Lung (tissue), 12 donors: Measurements from ENCODE around the gene SMU1. TPM values are rescaled to one million over a fixed set of nuclear protein-coding genes. Genes with fewer than 3 reads are reported as not detected.

Experiments
- ATAC-seq: fragments of 200-7000 bp; cut with Tn5 transposase; one replicate; pipeline ENCODE4 v1.9.1; 2020; ENCODE audit warnings: moderate number of reproducible peaks; ENCODE audit not compliant: insufficient read depth, low FRiP score
- DNase-seq, 3 donors: peaks; one replicate each; pipeline ENCODE4 v3.0.0-alpha.2; 2013 to 2017
- H3K27ac ChIP-seq, 2 donors: one replicate each; pipeline ENCODE4 v1.5.1; 2013; ENCODE audit warnings: mild to moderate bottlenecking in 2 of 2, moderate library complexity in 2 of 2, control low read depth in 1 of 2, inconsistent platforms in 1 of 2, low read depth in 1 of 2, low read length in 1 of 2
- H3K27me3 ChIP-seq, 3 donors: one replicate each; pipeline ENCODE4 v1.5.1; 2013; ENCODE audit warnings: low read length in 2 of 3; ENCODE audit not compliant: control insufficient read depth in 3 of 3, insufficient read depth in 3 of 3
- H3K36me3 ChIP-seq, 4 donors: one replicate each; pipeline ENCODE4 v1.5.1; 2013; ENCODE audit warnings: low read length in 4 of 4, mild to moderate bottlenecking in 1 of 4, moderate library complexity in 1 of 4; ENCODE audit not compliant: control insufficient read depth in 4 of 4, insufficient read depth in 4 of 4
- H3K4me1 ChIP-seq, 5 donors: one replicate each; pipeline ENCODE4 v1.5.1; 2013; ENCODE audit warnings: low read length in 5 of 5, mild to moderate bottlenecking in 2 of 5, moderate library complexity in 1 of 5; ENCODE audit not compliant: control insufficient read depth in 5 of 5, insufficient read depth in 5 of 5
- H3K4me3 ChIP-seq: one replicate; pipeline ENCODE4 v1.5.1; 2013; ENCODE audit warnings: mild to moderate bottlenecking, control low read depth, moderate library complexity
- H3K9ac ChIP-seq, 2 donors: one replicate each; pipeline ENCODE4 v1.5.1; 2013; ENCODE audit warnings: low read length in 2 of 2, control low read depth in 1 of 2; ENCODE audit not compliant: insufficient read depth in 1 of 2
- H3K9me3 ChIP-seq, 4 donors: one replicate each; pipeline ENCODE4 v1.5.1; 2013; ENCODE audit warnings: low read length in 3 of 4, mild to moderate bottlenecking in 1 of 4, moderate library complexity in 1 of 4; ENCODE audit not compliant: control insufficient read depth in 4 of 4, insufficient read depth in 3 of 4
- WGBS, 2 donors: extraction: QIAGEN DNeasy Blood & Tissue Kit; methylation state at CpG; one replicate each; pipeline ENCODE4 v1.1.7; 2013; 5-methylcytosine and 5-hydroxymethylcytosine counted together
- polyA plus RNA-seq, 2 donors: library from polyadenylated mRNA; stranded (reverse); fragments of 200-250 nt; gene quantifications; one replicate each; pipeline ENCODE4 v1.2.1, GENCODE V29; 2013
- total RNA-seq, 2 donors: library from RNA; depleted of rRNA in 1 of 2; stranded (reverse); fragments of >200 nt in 1 of 2; gene quantifications; one replicate each; pipeline ENCODE4 v1.2.1, GENCODE V29; 2014 to 2021
- TF ChIP-seq, protein P1 (sequence below): IDR thresholded peaks from 2 replicates; pipeline ENCODE4 v1.5.1; 2012; ENCODE audit warnings: mild to moderate bottlenecking; ENCODE audit errors: control extremely low read depth, extremely low read depth
- donor health status: control.
- donor health status: control.
- donor health status: Bipolar disorder and iron deficiency.
- donor health status: healthy.
- donor health status: DM: yes; HTN: yes; CAD: no.

Gene SMU1
- total and polyA plus RNA-seq, 4 donors: 7.3 to 27.4 (median 14.8) TPM

DNA sequence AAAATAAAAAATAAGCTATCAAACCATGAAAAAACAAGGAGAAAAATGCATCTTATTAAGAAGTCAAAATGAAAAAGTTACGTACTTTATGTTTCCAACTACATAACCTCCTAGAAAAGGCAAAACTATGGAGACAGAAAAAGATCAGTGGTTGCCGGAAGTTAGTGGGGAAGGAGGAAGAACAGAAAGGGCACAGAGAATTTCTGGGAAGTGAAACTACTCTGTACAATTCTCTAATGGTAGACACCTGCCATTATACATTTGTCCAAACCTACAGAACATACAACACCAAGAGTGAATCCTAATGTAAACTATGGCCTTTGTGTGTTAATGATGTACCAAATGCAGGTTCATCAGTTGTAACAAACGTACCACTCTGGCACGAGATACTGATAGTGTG, 25.3 kb downstream of the SMU1 start:
- WGBS, 2 donors: 88 to 92% methylated on average over 4 of the region's 4 CpGs
- DNase-seq (no peak), ATAC-seq (no peak)
- Histone ChIP-seq H3K9ac (no peak overlapping the region), H3K36me3 (peaks cover 29 to 47% (median 30%) of the 10 kb centered on the region in 4 donors), H3K4me3 (no peak overlapping the region), H3K9me3 (no peaks in the 10 kb centered on the region), H3K4me1 (no peaks in the 10 kb centered on the region), H3K27me3 (no peaks in the 10 kb centered on the region), H3K27ac (no peak overlapping the region)
- TF ChIP-seq, protein P1, sequence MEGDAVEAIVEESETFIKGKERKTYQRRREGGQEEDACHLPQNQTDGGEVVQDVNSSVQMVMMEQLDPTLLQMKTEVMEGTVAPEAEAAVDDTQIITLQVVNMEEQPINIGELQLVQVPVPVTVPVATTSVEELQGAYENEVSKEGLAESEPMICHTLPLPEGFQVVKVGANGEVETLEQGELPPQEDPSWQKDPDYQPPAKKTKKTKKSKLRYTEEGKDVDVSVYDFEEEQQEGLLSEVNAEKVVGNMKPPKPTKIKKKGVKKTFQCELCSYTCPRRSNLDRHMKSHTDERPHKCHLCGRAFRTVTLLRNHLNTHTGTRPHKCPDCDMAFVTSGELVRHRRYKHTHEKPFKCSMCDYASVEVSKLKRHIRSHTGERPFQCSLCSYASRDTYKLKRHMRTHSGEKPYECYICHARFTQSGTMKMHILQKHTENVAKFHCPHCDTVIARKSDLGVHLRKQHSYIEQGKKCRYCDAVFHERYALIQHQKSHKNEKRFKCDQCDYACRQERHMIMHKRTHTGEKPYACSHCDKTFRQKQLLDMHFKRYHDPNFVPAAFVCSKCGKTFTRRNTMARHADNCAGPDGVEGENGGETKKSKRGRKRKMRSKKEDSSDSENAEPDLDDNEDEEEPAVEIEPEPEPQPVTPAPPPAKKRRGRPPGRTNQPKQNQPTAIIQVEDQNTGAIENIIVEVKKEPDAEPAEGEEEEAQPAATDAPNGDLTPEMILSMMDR: no peak

DNA sequence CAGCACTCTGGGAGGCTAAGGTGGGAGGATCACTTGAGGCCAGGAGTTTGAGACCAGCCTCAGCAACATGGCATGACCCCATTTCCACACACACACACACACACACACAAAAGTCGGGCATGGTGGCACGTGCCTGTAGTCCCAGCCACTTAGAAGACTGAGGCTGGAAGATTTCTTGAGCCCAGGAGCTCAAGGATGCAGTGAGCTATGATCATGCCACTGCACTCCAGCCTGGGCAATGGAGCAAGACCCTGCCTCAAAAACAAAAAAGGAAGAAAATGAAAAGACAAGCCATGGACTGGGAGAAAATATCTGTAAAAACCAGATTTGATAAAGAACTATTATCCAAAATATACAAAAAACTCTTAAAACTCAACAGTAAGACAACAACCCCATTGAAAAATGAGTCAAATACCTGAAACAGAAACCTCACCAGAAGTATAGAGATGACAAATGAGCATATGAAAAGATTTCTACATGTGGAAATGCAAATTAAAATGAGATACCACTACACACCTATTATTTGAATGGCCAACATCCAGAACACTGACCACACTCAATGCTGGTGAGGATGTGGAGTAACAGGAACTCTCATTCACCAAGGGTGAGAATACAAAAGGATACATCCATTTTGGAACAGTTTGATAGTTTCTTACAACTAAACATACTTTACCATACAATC, 26.7 kb downstream of the SMU1 start:
- no peak overlapping the region for H3K4me3 ChIP-seq
- H3K27me3 ChIP-seq: no peaks in the 10 kb centered on the region
- peaks cover 23 to 46% (median 24%) of the 10 kb centered on the region in 4 donors for H3K36me3 ChIP-seq
- WGBS, 2 donors: 95% methylated on average over 2 of the region's 2 CpGs
- H3K9ac ChIP-seq: no peak overlapping the region
- TF ChIP-seq, protein P1: no peak
- peaks cover 0 to 1% (median 0%) of the 10 kb centered on the region in 5 donors for H3K4me1 ChIP-seq
- H3K27ac ChIP-seq: no peak overlapping the region
- DNase-seq (no peak), ATAC-seq (no peak)
- no peaks in the 10 kb centered on the region for H3K9me3 ChIP-seq

DNA sequence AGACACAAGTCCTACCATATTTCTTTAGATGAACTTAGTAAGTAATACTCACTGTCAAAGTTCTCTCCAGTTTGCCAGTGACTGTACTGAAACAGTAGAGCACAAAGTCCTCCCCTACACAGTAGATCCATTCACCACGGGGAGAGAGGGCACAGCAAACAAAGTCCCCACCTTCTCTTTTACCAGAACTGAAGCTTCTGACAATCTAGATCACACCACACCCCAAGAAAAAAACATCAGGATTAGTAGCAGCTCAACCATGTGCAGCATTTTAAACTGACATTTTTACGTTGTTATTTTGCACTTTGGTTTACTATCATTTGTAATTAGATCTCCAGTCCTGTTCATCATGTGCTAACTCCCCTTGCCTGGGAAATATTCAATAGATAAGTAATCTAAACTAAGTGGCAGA, 28.4 kb downstream of the SMU1 start:
- 91 to 92% methylated on average over 2 of the region's 2 CpGs for WGBS, 2 donors
- TF ChIP-seq, protein P1: no peak
- peaks cover 15 to 38% (median 16%) of the 10 kb centered on the region in 4 donors for H3K36me3 ChIP-seq
- no peak overlapping the region for H3K4me3 ChIP-seq
- no peak overlapping the region for H3K9ac ChIP-seq
- H3K9me3 ChIP-seq: no peaks in the 10 kb centered on the region
- no peaks in the 10 kb centered on the region for H3K27me3 ChIP-seq
- H3K4me1 ChIP-seq: peaks cover 0 to 10% (median 4%) of the 10 kb centered on the region in 5 donors
- DNase-seq (no peak), ATAC-seq (no peak)
- no peak overlapping the region for H3K27ac ChIP-seq
